Astrocyte of the spinal cord (primary cell): ENCODE results near the gene RIMBP2.

Experiments used
- DNase-seq: peaks from one replicate; pipeline ENCODE4 v3.0.0; 2011; ENCODE audit warnings: low read depth, low spot score
- H3K4me3 ChIP-seq: 2 replicates; pipeline ENCODE4 v1.5.1; 2011; ENCODE audit warnings: low read depth, mild to moderate bottlenecking, low read length, moderate library complexity
- CTCF ChIP-seq: IDR thresholded peaks from 2 replicates; pipeline ENCODE4 v1.5.1; 2012; ENCODE audit warnings: low read depth, mild to moderate bottlenecking, low read length, inconsistent platforms
- in situ Hi-C: cut with HindIII; loops from 2 replicates; pipeline ENCODE4 v1.10.0; 2017; ENCODE audit warnings: low sequenced_read_pairs

RIMBP2 gene

GRCh38 chr12:130419116-130419515 lies 297.0 kb downstream of the RIMBP2 start:
- in situ Hi-C loops = no loop called here
- TF ChIP-seq CTCF = no peak
- no peak for DNase-seq
- H3K4me3 ChIP-seq = no peak overlapping the region

DNA sequence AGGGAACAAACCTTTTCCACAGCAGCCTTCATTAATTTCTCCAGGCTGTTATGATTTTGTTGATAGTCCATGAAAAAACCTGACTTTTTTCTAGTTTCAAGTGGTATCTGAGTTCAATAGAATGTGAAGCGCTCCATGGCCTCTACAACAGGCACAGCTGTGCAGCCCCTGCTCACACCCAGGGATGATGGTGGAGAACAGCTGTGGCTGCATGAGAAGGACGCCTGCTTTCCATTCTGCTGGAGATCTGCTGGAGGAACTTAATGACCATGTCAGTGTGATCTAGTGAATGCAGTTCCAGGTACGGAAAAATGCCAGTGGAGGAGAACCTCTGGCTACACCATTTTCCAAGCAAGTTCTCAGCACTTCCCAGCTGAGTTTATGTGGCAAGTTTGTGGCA lies 297.8 kb downstream of the RIMBP2 start:
- no peak for TF ChIP-seq CTCF
- in situ Hi-C loops = no loop called here
- no peak overlapping the region for H3K4me3 ChIP-seq
- DNase-seq = no peak

- no peak for TF ChIP-seq CTCF
- in situ Hi-C loops = no loop called here
- no peak overlapping the region for H3K4me3 ChIP-seq
- DNase-seq = no peak
Observed at GRCh38 chr12:130414381-130414780, 301.7 kb downstream of the RIMBP2 start.

GRCh38 chr12:130413909-130414308 lies 302.2 kb downstream of the RIMBP2 start:
- in situ Hi-C loops = no loop called here
- no peak for DNase-seq
- no peak for TF ChIP-seq CTCF
- H3K4me3 ChIP-seq = no peak overlapping the region

GRCh38 chr12:130412384-130412783 lies 303.7 kb downstream of the RIMBP2 start:
- in situ Hi-C loops = no loop called here
- DNase-seq = no peak
- no peak for TF ChIP-seq CTCF
- no peak overlapping the region for H3K4me3 ChIP-seq

DNA sequence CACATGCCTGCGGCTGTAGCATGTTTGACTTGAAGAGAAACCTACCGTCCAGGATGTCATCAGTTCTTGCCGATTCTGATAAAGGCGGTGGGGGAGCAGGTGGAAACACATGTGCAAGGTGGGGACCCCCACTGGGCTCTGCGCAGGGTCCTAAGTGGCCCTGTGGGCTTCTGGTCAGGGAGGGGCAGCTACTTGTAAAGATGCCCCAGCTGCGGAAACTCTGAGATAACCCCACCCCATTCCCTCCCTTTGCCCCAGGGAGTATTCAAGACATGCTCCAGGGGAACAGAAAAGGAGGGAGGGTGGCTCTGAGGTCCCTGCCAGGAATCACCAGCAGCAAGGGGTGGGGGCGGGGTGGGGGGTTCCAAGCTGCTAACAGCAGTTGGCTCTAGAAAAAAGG lies 310.8 kb downstream of the RIMBP2 start:
- no peak overlapping the region for H3K4me3 ChIP-seq
- in situ Hi-C loops = no loop called here
- no peak for DNase-seq
- TF ChIP-seq CTCF = no peak

GRCh38 chr12:130401703-130402102 lies 314.4 kb downstream of the RIMBP2 start:
- DNase-seq = no peak
- in situ Hi-C loops = no loop called here
- no peak for TF ChIP-seq CTCF
- H3K4me3 ChIP-seq = no peak overlapping the region
